HepG2 (cell line): ENCODE data around the gene FBLN7. TPM values are rescaled to one million over a fixed set of nuclear protein-coding genes. Genes with fewer than 3 reads are reported as not detected.

Experiments
- ATAC-seq: fragments of 200-7000 bp; cut with Tn5 transposase; 3 replicates; pipeline ENCODE4 v1.9.1; 2020; ENCODE audit warnings: mild to moderate bottlenecking, moderate library complexity
- BruUV-seq: library from RNA; stranded (reverse); fragments of 400-500 nt; replicated peaks from 2 replicates; lab custom pipeline; 2021; lab: Mats Ljungman, UMichigan
- CTCF ChIA-PET: fragments of 300-600 bp; formaldehyde crosslinking; extraction: SDS; loops from one replicate; lab custom pipeline; 2021; ENCODE audit warnings: low total read pairs, inconsistent platforms, low intra/inter-chr PET ratio; lab: Yijun Ruan, JAX
- POLR2A ChIA-PET: fragments of 350-600 bp; sonication (Branson Sonifier 250); formaldehyde crosslinking; loops from one replicate; lab custom pipeline; 2020; ENCODE audit warnings: antibody characterized with exemption, inconsistent platforms; lab: Yijun Ruan, JAX
- DNase-seq: peaks from one replicate; pipeline ENCODE4 v3.0.0-alpha.2; 2015; ENCODE audit warnings: low spot score
- FAIRE-seq: peaks from 3 replicates; lab custom pipeline; 2011; peaks lifted over from hg19 to GRCh38; lab: Jason Lieb, UNC
- H2AFZ ChIP-seq: one replicate; pipeline ENCODE4 v1.6.1; 2011; ENCODE audit warnings: low read length, inconsistent platforms
- H3K27ac ChIP-seq: fragments of 300-600 bp; 3 replicates; pipeline ENCODE4 v1.8.0; 2011; ENCODE audit warnings: mixed run types, mild to moderate bottlenecking, mixed read lengths, low read length, inconsistent platforms; ENCODE audit not compliant: insufficient read depth; ENCODE audit errors: extremely low read length
- H3K27me3 ChIP-seq, 2 experiments: fragments of 200-600 bp in 1 of 2; 2 replicates in 1 of 2; 3 replicates in 1 of 2; pipeline versions ENCODE4 v1.6.0 to v1.8.0; 2011; ENCODE audit warnings: low read length in 2 of 2, mild to moderate bottlenecking in 2 of 2, moderate library complexity in 2 of 2, inconsistent platforms in 1 of 2; ENCODE audit not compliant: insufficient read depth in 2 of 2, control insufficient read depth in 1 of 2
- H3K36me3 ChIP-seq, 2 experiments: fragments of 200-600 bp in 1 of 2; replicated peaks in 1 of 2; 2 replicates in 1 of 2; 3 replicates in 1 of 2; pipeline versions ENCODE4 v1.5.1 to v1.8.0; 2011; ENCODE audit warnings: low read length in 2 of 2, inconsistent platforms in 1 of 2; ENCODE audit not compliant: insufficient read depth in 2 of 2, control insufficient read depth in 1 of 2
- H3K4me1 ChIP-seq: 2 replicates; pipeline ENCODE4 v1.5.1; 2012; ENCODE audit warnings: low read length, inconsistent platforms; ENCODE audit not compliant: insufficient read depth
- H3K4me2 ChIP-seq: 2 replicates; pipeline ENCODE4 v1.6.0; 2011; ENCODE audit warnings: low read depth, low read length, inconsistent platforms
- H3K4me3 ChIP-seq, 3 experiments: fragments of 200-600 bp in 1 of 3; sonication (generic), shearing (Covaris generic) in 1 of 3; replicated peaks in 1 of 3; 2 replicates each; pipeline ENCODE4 v1.5.1; 2011 to 2016; ENCODE audit warnings: low read length in 3 of 3, inconsistent platforms in 2 of 3, low read depth in 2 of 3, mild to moderate bottlenecking in 2 of 3, control low read depth in 1 of 3, mixed read lengths in 1 of 3; ENCODE audit not compliant: insufficient read depth in 1 of 3
- H3K79me2 ChIP-seq: one replicate; pipeline ENCODE4 v1.6.1; 2011; ENCODE audit warnings: low read length, inconsistent platforms; ENCODE audit not compliant: insufficient read depth
- H3K9ac ChIP-seq: 2 replicates; pipeline ENCODE4 v1.6.0; 2011; ENCODE audit warnings: mild to moderate bottlenecking, low read depth, low read length, inconsistent platforms; ENCODE audit not compliant: insufficient read depth
- H3K9me3 ChIP-seq: 2 replicates; pipeline ENCODE4 v1.5.1; 2012; ENCODE audit warnings: mild to moderate bottlenecking, low read length
- H4K20me1 ChIP-seq: 2 replicates; pipeline ENCODE4 v1.6.0; 2011; ENCODE audit warnings: inconsistent platforms, mild to moderate bottlenecking, low read length, moderate library complexity; ENCODE audit not compliant: insufficient read depth
- CEBPG ChIP-seq: IDR thresholded peaks from 2 replicates; pipeline ENCODE4 v1.6.1; 2016
- HDAC6 ChIP-seq: fragments of 200-600 bp; sonication (generic); IDR thresholded peaks from 2 replicates; pipeline ENCODE4 v1.7.0; 2017; ENCODE audit warnings: mild to moderate bottlenecking, antibody characterized with exemption, low read length, low read depth
- MTA1 ChIP-seq: sonication (generic); formaldehyde crosslinking; IDR thresholded peaks from 2 replicates; pipeline ENCODE4 v1.4.0; 2020; ENCODE audit warnings: missing genetic modification reagents, mild to moderate bottlenecking, borderline replicate concordance
- SNAI1 ChIP-seq: sonication (generic); formaldehyde crosslinking; IDR thresholded peaks from 2 replicates; pipeline ENCODE4 v1.5.0; 2020; ENCODE audit warnings: mild to moderate bottlenecking, missing genetic modification reagents, borderline replicate concordance
- U2AF1 ChIP-seq: fragments of 200-400 bp; formaldehyde crosslinking; optimal IDR thresholded peaks from 2 replicates; pipeline ENCODE3; 2017; ENCODE audit warnings: mild to moderate bottlenecking, low read depth, low read length
- U2AF2 ChIP-seq: fragments of 200-400 bp; formaldehyde crosslinking; IDR thresholded peaks from 2 replicates; pipeline ENCODE4 v1.6.1; 2017; ENCODE audit warnings: low read depth, mild to moderate bottlenecking, low read length
- ZNF564 ChIP-seq: sonication (generic); formaldehyde crosslinking; IDR thresholded peaks from 2 replicates; pipeline ENCODE4 v1.8.1; 2023; ENCODE audit warnings: mild to moderate bottlenecking, missing genetic modification reagents
- ZNF737 ChIP-seq: sonication (generic); formaldehyde crosslinking; IDR thresholded peaks from 2 replicates; pipeline ENCODE4 v1.5.0; 2020; ENCODE audit warnings: missing genetic modification reagents, mild to moderate bottlenecking, borderline replicate concordance
- WGBS: methylation state at CpG from one replicate; pipeline ENCODE4 v1.1.6; 2017; ENCODE audit warnings: low lambda C conversion rate; 5-methylcytosine and 5-hydroxymethylcytosine counted together
- in situ Hi-C: cut with HindIII; loops from 2 replicates; pipeline ENCODE4 v1.10.0; 2017; ENCODE audit warnings: low pct_unique_long_range_greater_than_20kb; ENCODE audit not compliant: extremely low pct_ligation_motif_present
- intact Hi-C: fragments of 100-400 bp; cut with micrococcal nuclease; formaldehyde crosslinking; loops from one replicate; pipeline ENCODE4 v1.10.0; 2022; ENCODE audit not compliant: unreplicated experiment
- polyA plus RNA-seq, 8 experiments: library from polyadenylated mRNA; depleted of rRNA in 3 of 8; stranded (reverse) in 7 of 8; unstranded in 1 of 8; fragments of >200 nt; fragmentation: Illumina TruSeq in 4 of 8; extraction: Trizol in 4 of 8; gene quantifications; 2 replicates each; pipeline versions ENCODE4 v1.2.1 to v1.2.3, GENCODE V29; 2011 to 2016; ENCODE audit warnings: low read depth in 4 of 8, missing spikeins in 1 of 8, mixed read lengths in 1 of 8; ENCODE audit not compliant: insufficient read depth in 1 of 8
- total RNA-seq, 5 experiments: library from RNA; depleted of rRNA; stranded (reverse); fragments of >200 nt; fragmentation: Illumina TruSeq; extraction: Trizol; gene quantifications; 2 replicates each; pipeline ENCODE4 v1.2.3, GENCODE V29; 2016; ENCODE audit warnings: low read depth in 1 of 5
- TF ChIP-seq, protein P1 (sequence below): sonication (generic); formaldehyde crosslinking; IDR thresholded peaks from 2 replicates; pipeline ENCODE4 v1.8.0; 2022; ENCODE audit warnings: mild to moderate bottlenecking, missing genetic modification reagents, moderate library complexity
- TF ChIP-seq, protein P2 (sequence below): sonication (generic); formaldehyde crosslinking; IDR thresholded peaks from 2 replicates; pipeline ENCODE4 v1.5.0; 2020; ENCODE audit warnings: mild to moderate bottlenecking, low read depth, missing genetic modification reagents, borderline replicate concordance
- TF ChIP-seq, protein P3 (sequence below): IDR thresholded peaks from 2 replicates; pipeline ENCODE4 v1.6.1; 2016; ENCODE audit warnings: mild to moderate bottlenecking, missing biosample characterization, missing genetic modification reagents
- TF ChIP-seq, protein P4 (sequence below): sonication (generic); formaldehyde crosslinking; IDR thresholded peaks from 2 replicates; pipeline ENCODE4 v1.8.1; 2023; ENCODE audit warnings: mild to moderate bottlenecking, missing genetic modification reagents, borderline replicate concordance

FBLN7 gene
- total and polyA plus RNA-seq, 2 of the 13 experiments (the other 11 are each of a cell fraction or from before 2014, with no cell fraction given) = 1.4 to 2.3 TPM

DNA sequence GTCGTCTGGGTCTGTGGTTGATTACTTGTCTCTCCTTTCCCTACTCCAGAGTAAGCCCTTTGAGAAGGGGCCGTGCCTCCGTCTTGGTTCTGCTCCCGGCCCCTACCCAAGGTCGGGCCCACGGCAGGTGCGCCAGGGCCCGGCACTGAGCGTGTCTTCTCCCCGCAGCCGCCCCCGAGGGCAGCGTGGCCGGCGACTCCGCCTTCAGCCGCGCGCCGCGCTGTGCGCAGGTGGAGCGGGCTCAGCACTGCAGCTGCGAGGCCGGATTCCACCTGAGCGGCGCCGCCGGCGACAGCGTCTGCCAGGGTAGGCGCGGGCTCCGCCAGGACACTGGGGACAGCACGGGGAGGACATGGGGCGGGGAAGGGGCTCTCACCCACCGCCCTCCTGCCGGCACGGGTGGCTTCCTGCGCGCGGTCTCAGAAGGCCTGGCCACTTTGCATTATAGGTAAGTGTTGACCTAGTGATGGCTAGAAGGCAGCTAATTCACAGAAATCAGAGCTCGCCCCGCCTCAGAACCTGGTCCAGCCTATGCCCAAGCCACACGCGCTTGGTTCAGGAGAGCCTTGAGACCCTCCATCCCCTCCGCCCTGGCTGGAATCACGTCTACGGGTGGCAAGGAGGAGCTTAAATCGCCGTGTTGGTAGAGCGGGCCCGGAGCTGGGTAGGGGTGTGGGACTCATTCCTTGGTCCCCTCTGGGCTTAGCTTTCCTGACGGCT is 43.5 kb downstream of the FBLN7 start:
- H4K20me1 ChIP-seq = no peaks in the 10 kb centered on the region
- H3K36me3 ChIP-seq = no peaks in the 10 kb centered on the region
- TF ChIP-seq, protein P1, sequence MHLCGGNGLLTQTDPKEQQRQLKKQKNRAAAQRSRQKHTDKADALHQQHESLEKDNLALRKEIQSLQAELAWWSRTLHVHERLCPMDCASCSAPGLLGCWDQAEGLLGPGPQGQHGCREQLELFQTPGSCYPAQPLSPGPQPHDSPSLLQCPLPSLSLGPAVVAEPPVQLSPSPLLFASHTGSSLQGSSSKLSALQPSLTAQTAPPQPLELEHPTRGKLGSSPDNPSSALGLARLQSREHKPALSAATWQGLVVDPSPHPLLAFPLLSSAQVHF = no peak
- TF ChIP-seq CEBPG (CRISPR knock-in tag) = no peak
- TF ChIP-seq SNAI1 (CRISPR knock-in tag) = no peak
- TF ChIP-seq HDAC6 = no peak
- TF ChIP-seq, protein P2, sequence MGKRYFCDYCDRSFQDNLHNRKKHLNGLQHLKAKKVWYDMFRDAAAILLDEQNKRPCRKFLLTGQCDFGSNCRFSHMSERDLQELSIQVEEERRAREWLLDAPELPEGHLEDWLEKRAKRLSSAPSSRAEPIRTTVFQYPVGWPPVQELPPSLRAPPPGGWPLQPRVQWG (CRISPR knock-in tag) = no peak
- TF ChIP-seq MTA1 (CRISPR knock-in tag) = no peak
- no peak for TF ChIP-seq ZNF737 (CRISPR knock-in tag)
- TF ChIP-seq U2AF2 = no peak
- TF ChIP-seq U2AF1 = no peak
- TF ChIP-seq, protein P3, sequence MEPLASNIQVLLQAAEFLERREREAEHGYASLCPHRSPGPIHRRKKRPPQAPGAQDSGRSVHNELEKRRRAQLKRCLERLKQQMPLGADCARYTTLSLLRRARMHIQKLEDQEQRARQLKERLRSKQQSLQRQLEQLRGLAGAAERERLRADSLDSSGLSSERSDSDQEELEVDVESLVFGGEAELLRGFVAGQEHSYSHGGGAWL (CRISPR knock-in tag) = no peak
- no peak for TF ChIP-seq ZNF564 (CRISPR knock-in tag)
- TF ChIP-seq, protein P4, sequence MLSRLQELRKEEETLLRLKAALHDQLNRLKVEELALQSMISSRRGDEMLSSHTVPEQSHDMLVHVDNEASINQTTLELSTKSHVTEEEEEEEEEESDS = no peak
- no peak overlapping the region for H3K27ac ChIP-seq
- CTCF ChIA-PET = no interaction called here
- H3K4me3 ChIP-seq = no peak overlapping the region
- no peaks in the 10 kb centered on the region for H3K79me2 ChIP-seq
- no peak overlapping the region for H2AFZ ChIP-seq
- H3K4me2 ChIP-seq = no peak overlapping the region
- no peaks in the 10 kb centered on the region for H3K27me3 ChIP-seq
- POLR2A ChIA-PET = no interaction called here
- BruUV-seq = no TSS peak
- ATAC-seq (no peak; the same call in 1 of the 3 replicates), DNase-seq (no peak), FAIRE-seq (no peak)
- H3K4me1 ChIP-seq = no peaks in the 10 kb centered on the region
- intact Hi-C loops (loop anchor here (5.0 kb wide), 1 partner anchor 1404 kb away; no protein-coding TSS in a partner anchor), in situ Hi-C loops (no loop called here)
- no peaks in the 10 kb centered on the region for H3K9me3 ChIP-seq
- WGBS = 89% methylated on average over 44 of the region's 54 CpGs
- no peak overlapping the region for H3K9ac ChIP-seq
